COR-L47 (cell line): ENCODE measurements around the gene GRIA3.

Experiments
- DNase-seq: peaks from one replicate; lab custom pipeline; 2025; lab: John Stamatoyannopoulos, UW

Gene GRIA3

GRCh38 chrX:123199338-123199737, 15.3 kb downstream of the GRIA3 start:
- DNase-seq, result no peak

DNA sequence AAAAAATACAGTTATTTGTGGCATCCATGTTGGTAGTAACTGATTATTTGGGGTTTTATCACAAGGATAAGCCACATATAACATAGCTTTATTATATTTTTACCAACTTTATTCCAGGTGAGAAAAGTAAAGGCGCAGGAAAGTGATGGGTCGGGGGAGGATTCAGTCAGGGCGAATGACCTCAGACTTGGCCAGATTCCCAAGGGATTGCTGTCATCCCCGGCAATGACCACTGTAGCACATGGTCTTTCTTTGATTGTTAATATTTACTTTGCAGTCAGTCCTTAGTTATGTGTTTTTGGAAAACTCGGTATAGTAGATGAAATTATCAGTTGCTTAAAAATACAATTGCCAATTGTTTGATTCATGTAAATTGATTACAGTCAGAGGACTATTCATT, 17.6 kb downstream of the GRIA3 start:
- no peak for DNase-seq

DNA sequence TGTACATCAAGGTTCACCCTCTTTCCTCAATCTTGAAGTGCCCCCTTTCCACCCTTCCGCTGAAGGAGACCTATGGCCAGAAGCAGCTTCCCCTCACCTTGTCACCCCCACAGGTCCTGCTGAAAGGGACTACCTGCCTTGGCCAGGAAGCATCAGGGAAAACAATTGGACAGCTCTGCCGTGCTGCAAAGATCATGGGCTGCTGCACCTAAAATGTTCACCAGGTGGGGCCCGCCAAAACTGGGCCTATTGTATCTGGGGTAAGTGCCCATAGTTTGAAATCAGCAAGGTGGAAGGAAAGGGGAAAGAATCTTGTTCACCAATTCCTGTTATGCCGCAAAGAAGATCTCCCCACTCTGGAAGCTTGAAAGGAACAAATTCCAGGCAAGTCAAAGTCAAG, 18.4 kb downstream of the GRIA3 start:
- DNase-seq, result no peak

GRCh38 chrX:123203772-123204171, 19.7 kb downstream of the GRIA3 start:
- DNase-seq, result no peak

- no peak for DNase-seq
Observed at GRCh38 chrX:123206176-123206575, 22.1 kb downstream of the GRIA3 start.

GRCh38 chrX:123210252-123210651, 26.2 kb downstream of the GRIA3 start:
- no peak for DNase-seq

- DNase-seq, result no peak
Observed at GRCh38 chrX:123215397-123216089, 31.5 kb downstream of the GRIA3 start.

DNA sequence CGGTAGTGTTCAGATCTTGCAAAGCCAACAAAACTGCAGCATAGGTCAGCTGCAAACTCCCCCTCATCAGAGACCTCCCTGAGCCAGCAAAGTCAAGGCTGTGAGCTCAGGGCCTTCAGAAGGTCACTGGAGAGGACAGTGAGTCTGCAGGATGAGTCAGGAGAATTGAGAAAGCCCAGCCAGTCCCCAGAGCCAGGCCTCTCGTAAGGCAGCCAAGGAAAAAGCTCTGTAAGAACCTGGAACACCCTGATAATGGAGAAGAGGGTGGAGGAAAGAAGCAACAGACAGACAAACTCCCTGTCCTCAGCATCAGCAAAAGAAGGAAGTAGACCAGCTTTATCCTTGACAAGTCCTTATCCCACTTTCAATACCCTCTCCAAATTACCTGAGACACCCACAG, 33.0 kb downstream of the GRIA3 start:
- no peak for DNase-seq

- no peak for DNase-seq
Observed at GRCh38 chrX:123217728-123218127, 33.6 kb downstream of the GRIA3 start.

GRCh38 chrX:123219916-123220315, 35.8 kb downstream of the GRIA3 start:
- no peak for DNase-seq

- DNase-seq, result no peak
Observed at GRCh38 chrX:123222920-123223319, 38.8 kb downstream of the GRIA3 start.

GRCh38 chrX:123223409-123223808, 39.3 kb downstream of the GRIA3 start:
- DNase-seq, result no peak

DNA sequence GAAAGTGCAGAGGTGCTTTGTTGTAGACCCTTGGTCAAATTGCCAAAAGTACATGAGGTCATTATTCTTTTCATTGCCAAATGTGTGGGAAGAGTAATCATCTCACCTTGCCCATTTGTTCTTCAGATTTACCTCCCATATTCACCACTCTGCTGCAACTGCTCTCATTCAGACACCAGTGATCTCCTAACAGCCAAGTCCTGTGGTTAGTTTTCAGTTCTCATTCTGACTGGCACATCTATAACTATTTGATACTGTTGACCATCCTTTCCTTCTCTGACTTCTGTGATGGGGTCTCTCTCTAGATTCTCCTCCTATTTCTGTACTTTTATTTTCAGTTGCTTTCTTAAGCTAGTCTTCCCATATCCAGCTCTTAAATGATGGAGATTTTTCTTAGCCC, 39.8 kb downstream of the GRIA3 start:
- no peak for DNase-seq

GRCh38 chrX:123230798-123231197, 46.7 kb downstream of the GRIA3 start:
- DNase-seq, result no peak

DNA sequence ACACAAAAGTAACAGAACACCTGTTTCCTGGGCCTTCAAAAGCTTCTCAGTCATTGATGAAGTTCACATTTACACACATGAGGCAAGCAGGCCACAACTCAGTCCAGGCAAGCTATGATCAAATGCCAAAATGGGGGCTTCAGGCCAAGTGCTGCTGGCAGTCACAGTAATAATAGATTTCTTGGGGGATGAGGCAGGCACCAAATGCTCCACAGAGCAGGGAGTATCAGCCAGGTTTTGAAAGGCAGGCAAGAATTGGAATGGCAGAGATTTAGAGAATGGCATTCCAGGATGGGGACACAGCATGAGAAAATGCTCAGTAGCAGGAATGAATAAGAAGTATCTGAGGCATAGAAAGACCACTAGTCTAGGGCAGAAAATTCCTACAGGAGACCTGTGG, 52.8 kb downstream of the GRIA3 start:
- DNase-seq, result no peak

- no peak for DNase-seq
Observed at GRCh38 chrX:123237271-123237670, 53.2 kb downstream of the GRIA3 start.

- DNase-seq, result no peak
Observed at GRCh38 chrX:123254457-123254856, 70.4 kb downstream of the GRIA3 start.

DNA sequence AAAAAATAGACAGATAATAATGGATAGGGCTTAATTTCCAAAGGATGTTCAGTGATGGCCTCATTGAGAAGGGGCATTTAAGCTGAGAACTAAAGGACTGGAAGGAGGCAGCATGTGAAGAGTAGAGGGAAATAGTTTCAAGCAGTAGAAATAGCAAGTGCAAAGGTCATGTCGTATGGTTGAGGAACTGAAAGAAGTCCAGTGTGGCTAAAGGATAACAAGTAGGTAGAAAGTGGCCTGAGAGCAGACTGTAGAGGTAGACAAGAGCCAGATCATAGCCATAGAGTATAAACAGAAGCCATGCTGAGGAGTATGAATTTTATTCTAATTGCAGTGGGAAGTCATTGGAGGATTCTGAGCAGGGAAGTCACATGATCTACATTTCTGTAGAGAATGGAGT, 72.3 kb downstream of the GRIA3 start:
- no peak for DNase-seq

- no peak for DNase-seq
Observed at GRCh38 chrX:123260920-123261418, 76.9 kb downstream of the GRIA3 start.

GRCh38 chrX:123263270-123263669, 79.2 kb downstream of the GRIA3 start:
- no peak for DNase-seq

DNA sequence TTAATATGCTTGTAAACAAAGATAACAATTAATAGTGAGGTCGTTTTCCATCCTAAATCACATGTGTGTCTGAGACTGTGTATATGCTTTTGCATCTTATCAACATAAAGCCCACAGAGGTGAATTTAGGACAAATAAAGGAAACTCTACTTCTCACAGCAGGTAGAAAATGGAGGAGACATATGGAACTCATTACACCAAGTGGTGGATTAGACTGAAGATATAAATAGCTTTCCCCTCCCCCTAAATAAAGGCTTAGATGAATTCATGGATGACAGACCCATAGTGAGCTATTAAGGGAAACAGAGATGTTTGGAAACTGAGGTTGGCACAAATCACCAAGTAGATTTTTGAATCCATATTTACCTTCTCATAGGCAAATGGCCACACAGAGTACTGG, 79.7 kb downstream of the GRIA3 start:
- DNase-seq, result no peak

- DNase-seq, result no peak
Observed at GRCh38 chrX:123267220-123267619, 83.1 kb downstream of the GRIA3 start.

DNA sequence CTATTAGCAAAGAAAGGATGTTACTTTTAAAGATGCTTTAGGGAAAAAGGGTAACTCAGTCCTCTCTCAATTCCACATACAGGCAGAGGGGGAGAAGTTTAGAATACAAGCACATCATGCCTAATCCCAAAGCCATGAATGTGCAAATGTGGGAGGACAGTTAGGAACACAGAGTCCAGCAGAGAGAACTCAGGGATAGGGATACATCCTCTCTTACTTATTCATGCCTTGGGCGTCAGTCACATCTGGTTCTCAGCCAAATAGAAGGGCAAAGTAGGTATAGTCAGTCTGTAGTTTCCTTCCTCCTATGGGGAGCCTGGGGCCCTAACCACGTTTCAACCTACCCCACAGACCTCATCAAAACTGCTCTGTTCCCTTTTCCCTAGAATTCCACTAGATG, 87.8 kb downstream of the GRIA3 start:
- DNase-seq, result no peak

- no peak for DNase-seq
Observed at GRCh38 chrX:123272630-123273029, 88.6 kb downstream of the GRIA3 start.
